GM19463 (cell line): Measurements from ENCODE around the gene ACE.

Experiments used
- ATAC-seq: cut with Tn5 transposase; IDR thresholded peaks from one replicate; pipeline ENCODE4 v1.9.1; 2021; ENCODE audit warnings: mild to moderate bottlenecking, moderate library complexity; ENCODE audit not compliant: unreplicated experiment

The ACE gene

DNA sequence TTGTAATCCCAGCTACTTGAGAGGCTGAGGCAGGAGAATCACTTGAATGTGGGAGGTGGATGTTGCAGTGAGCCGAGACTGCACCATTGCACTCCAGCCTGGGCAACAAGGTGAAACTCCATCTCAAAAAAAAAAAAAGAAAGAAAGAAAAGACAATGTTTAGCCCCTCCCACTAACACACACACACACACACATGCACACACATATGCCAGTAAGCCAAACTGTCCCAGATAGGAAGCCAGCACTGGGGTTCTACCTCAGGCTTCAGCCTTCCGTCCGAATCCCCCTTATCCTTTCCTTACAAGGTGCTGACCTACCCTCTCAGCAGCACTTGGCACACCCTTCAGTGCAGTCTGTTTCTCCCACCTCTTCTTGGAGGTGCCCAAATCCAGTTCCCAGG is 37.6 kb downstream of the ACE start:
- no peak for ATAC-seq

DNA sequence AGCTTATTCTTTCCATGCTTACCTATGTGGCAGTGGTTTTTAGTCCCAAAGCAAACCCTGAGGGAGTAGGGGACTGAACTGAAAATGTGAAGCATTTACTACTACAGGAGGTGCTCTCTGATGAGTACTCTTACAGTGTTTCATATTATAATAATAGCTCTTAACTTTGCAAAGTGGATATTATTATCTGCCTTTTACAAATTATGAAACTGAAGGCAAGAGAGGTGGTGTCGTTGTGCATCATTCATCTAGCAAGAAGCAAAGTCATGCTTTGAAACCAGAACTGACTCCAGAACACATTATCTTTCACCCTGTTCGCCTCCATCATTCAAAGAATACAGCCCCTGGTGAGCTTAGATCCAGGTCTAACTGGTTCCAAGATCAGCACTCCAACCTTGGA is 38.1 kb downstream of the ACE start:
- no peak for ATAC-seq

- ATAC-seq = no peak
These were observed 38.6 kb downstream of the ACE start for GRCh38 chr17:63515426-63515825.

- ATAC-seq = no peak
These were observed 40.3 kb downstream of the ACE start for GRCh38 chr17:63516910-63517824.

GRCh38 chr17:63517825-63518534 is 41.1 kb downstream of the ACE start:
- ATAC-seq = no peak

GRCh38 chr17:63519116-63519881 is 42.4 kb downstream of the ACE start:
- no peak for ATAC-seq

GRCh38 chr17:63519972-63520882 is 43.4 kb downstream of the ACE start:
- ATAC-seq = no peak

DNA sequence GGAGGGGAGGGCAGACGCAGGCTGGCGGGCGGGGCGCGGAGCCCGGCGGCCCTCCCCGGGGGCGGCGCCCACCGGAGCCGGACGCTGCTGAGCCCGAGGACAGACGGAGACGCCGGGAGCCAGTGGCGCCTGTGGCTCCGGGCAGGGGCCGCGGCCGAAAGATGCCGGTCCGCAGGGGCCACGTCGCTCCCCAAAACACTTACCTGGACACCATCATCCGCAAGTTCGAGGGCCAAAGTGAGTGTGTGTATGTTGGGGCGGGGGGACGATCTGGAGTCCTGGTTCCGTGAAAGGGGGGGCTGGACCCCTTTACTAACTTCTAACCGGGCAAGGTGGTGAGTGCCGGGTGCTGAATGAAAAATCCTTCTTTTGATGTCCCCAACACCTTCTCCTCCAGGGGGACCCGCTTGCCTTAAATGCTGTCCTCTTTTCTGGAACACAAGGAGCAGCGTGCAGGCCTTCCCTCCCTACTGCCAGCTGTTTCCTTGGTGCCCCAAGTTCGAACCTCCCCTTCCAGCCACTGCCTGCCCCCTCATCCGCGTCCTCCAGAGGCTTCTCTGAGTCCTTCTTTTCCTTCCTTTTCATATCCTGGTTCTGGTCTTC is 46.5 kb downstream of the ACE start, which contains the start of gene KCNH6:
Gene KCNH6, plus strand, starts transcription at position 106 of the 603 bp plus-strand sequence. Its CDS starts 56 bp downstream, at position 162.
- no peak for ATAC-seq

DNA sequence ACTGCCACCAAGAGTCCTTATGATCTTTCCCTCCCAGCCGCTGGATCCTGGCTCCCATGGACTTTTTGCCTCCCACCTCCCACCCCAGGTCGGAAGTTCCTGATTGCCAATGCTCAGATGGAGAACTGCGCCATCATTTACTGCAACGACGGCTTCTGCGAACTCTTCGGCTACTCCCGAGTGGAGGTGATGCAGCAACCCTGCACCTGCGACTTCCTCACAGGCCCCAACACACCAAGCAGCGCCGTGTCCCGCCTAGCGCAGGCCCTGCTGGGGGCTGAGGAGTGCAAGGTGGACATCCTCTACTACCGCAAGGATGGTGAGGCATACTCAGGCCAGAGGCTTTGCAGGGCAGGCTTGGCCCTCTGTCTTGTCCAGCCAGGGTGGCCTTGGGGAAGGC is 47.2 kb downstream of the ACE start:
- no peak for ATAC-seq

DNA sequence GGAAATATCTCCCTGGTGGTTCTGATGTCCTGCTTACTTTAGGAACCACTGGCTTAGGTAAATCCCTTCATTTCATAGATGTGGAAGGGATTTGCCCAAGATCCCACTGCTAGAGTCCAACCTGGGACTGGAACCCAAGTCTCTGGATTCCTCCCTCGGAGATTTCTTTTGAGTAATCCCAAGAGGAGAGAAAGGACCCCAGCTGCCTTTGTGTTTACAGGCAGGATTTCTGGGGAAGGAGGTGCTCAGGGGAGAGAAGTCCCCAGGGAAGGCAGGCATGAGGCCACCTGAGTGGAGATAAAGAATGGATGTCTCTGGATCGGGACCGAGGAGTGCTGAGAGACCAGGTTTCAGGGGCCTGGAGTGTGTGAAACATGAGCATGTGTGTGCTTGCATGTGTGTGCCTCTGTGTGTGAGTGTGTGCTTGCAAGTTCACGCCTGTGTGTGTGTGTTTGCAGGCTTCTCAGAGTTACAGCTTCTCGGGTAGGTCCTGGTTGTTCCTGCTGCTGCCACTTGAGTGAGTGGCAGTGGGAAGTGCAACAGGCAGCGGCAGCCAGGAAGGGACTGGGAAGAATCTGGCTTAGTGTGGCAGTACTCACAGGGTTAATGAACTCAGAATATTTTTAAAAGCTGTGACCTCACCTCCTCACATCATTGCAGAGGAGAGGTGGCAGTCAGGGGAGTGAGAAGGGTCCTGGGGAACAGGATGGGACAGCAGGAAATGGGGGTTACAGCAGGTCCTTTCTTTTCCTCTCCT is 48.5 kb downstream of the ACE start:
- ATAC-seq = no peak

- ATAC-seq = no peak
These were observed 50.0 kb downstream of the ACE start for GRCh38 chr17:63526861-63527260.

- no peak for ATAC-seq
These were observed 51.3 kb downstream of the ACE start for GRCh38 chr17:63528183-63528582.

DNA sequence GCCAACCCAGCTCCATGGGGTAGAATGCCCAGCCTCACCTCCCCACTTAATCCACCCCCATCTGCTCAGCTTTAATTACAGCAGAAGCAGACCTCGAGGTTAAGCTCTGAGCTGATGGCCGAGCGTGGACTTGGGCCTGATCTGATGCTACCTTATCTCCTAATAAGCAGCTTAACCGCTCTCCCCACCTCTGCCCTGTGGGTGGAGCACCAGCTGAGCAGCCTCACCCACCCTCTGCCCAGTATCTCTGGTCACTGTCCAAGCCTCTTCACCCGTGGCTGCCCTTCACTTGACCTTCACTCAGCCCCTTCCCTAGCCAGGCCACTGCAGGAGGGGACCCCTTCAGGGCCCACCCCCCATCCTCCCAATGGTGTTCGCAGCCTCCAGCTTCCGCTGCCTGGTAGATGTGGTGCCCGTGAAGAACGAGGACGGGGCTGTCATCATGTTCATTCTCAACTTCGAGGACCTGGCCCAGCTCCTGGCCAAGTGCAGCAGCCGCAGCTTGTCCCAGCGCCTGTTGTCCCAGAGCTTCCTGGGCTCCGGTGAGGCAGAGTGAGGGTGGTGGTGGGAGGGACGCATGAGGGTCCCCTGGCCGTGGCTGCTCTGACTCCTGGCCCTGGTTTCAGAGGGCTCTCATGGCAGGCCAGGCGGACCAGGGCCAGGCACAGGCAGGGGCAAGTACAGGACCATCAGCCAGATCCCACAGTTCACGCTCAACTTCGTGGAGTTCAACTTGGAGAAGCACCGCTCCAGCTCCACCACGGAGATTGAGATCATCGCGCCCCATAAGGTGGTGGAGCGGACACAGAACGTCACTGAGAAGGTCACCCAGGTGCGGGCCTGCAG is 53.1 kb downstream of the ACE start:
- ATAC-seq = no peak

GRCh38 chr17:63530557-63531021 is 53.7 kb downstream of the ACE start:
- no peak for ATAC-seq

- no peak for ATAC-seq
These were observed 54.4 kb downstream of the ACE start for GRCh38 chr17:63531022-63531965.

- ATAC-seq = no peak
These were observed 56.7 kb downstream of the ACE start for GRCh38 chr17:63533433-63534077.
